ENCODE data around the gene UBE2D4.

GRCh38 chr7:43877968-43878864 is 48.0 kb upstream of the UBE2D4 start:
- TF ChIP-seq CTCF (IDR thresholded peaks at IDR 0.05), result no peak
- no peak for TF ChIP-seq POLR2A (IDR thresholded peaks at IDR 0.05)

All from heart left ventricle (tissue), 13 donors.